Mucosa of stomach (tissue), 1 donor: ENCODE measurements around the gene MARCHF6.

Experiments used
- H3K27me3 ChIP-seq: one replicate; pipeline ENCODE4 v1.7.0; 2013; ENCODE audit warnings: mild to moderate bottlenecking, low read length; ENCODE audit not compliant: control insufficient read depth, insufficient read depth
- H3K36me3 ChIP-seq: one replicate; pipeline ENCODE4 v1.7.0; 2013; ENCODE audit warnings: low read length; ENCODE audit not compliant: control insufficient read depth, insufficient read depth
- H3K4me1 ChIP-seq: one replicate; pipeline ENCODE4 v1.7.0; 2013; ENCODE audit warnings: mild to moderate bottlenecking, low read length; ENCODE audit not compliant: control insufficient read depth, insufficient read depth
- H3K4me3 ChIP-seq: one replicate; pipeline ENCODE4 v1.7.0; 2013; ENCODE audit warnings: low read length
- H3K9ac ChIP-seq: one replicate; pipeline ENCODE4 v1.7.0; 2013; ENCODE audit warnings: mild to moderate bottlenecking, low read length, moderate library complexity
- H3K9me3 ChIP-seq: one replicate; pipeline ENCODE4 v1.7.0; 2013; ENCODE audit warnings: mild to moderate bottlenecking, low read length, moderate library complexity; ENCODE audit not compliant: control insufficient read depth
- donor health status: Pancreatic carcinoma.

The MARCHF6 gene

DNA sequence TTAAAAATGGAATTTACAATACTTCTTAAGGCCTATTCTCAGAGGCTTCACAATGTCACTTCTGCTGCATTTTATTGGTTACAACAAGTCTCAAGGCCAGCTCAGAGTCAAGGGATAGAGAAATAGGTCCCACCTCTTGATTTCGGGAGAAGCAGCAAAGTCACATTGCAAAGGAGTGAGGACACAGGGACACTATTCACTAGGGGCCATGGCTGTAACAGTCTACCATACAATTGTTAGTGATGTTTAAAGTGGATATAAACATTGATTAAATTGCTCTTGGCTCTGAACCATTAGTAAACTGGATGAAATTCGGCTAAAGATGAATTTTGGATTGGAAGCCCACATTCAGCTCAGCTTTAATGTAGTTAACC is 24.1 kb upstream of the MARCHF6 start:
- Histone ChIP-seq H3K4me1 (peaks cover 29% of the 10 kb centered on the region), H3K36me3 (no peaks in the 10 kb centered on the region), H3K9me3 (no peaks in the 10 kb centered on the region), H3K27me3 (no peaks in the 10 kb centered on the region), H3K9ac (no peak overlapping the region), H3K4me3 (no peak overlapping the region)

- H3K27me3 ChIP-seq, result no peaks in the 10 kb centered on the region
- no peaks in the 10 kb centered on the region for H3K9me3 ChIP-seq
- H3K36me3 ChIP-seq, result no peaks in the 10 kb centered on the region
- no peak overlapping the region for H3K4me3 ChIP-seq
- no peak overlapping the region for H3K9ac ChIP-seq
- H3K4me1 ChIP-seq, result peaks cover 24% of the 10 kb centered on the region
These were observed 23.5 kb upstream of the MARCHF6 start for GRCh38 chr5:10329820-10330481.

- H3K4me1 ChIP-seq, result peaks cover 22% of the 10 kb centered on the region
- no peaks in the 10 kb centered on the region for H3K27me3 ChIP-seq
- no peaks in the 10 kb centered on the region for H3K36me3 ChIP-seq
- no peaks in the 10 kb centered on the region for H3K9me3 ChIP-seq
- H3K4me3 ChIP-seq, result no peak overlapping the region
- H3K9ac ChIP-seq, result no peak overlapping the region
These were observed 22.8 kb upstream of the MARCHF6 start for GRCh38 chr5:10330511-10331230.

GRCh38 chr5:10331341-10331796 is 22.1 kb upstream of the MARCHF6 start:
- Histone ChIP-seq H3K36me3 (no peaks in the 10 kb centered on the region), H3K4me3 (no peak overlapping the region)

DNA sequence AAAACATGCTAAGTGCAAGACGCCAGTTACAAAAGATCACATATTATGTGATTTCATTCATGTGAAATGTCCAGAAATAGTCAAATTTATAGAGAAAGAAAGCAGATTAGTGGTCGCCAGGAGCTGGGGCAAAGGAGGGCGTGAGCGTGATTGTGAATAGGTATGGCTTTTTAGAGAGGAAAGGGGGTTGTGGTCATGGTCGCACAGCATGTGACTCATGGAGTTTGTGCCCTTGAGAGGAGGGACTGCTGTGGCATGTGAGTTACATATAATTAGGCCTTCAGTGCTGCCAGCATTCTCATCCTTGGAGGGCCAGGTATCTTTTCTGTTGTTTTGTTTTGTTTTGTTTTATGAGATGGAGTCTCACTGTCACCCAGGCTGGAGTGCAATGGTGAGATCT is 21.2 kb upstream of the MARCHF6 start:
- H3K36me3 ChIP-seq, result no peaks in the 10 kb centered on the region
- H3K9me3 ChIP-seq, result no peaks in the 10 kb centered on the region
- peaks cover 22% of the 10 kb centered on the region for H3K4me1 ChIP-seq
- H3K27me3 ChIP-seq, result no peaks in the 10 kb centered on the region
- H3K4me3 ChIP-seq, result no peak overlapping the region
- H3K9ac ChIP-seq, result no peak overlapping the region

More at GRCh38 chr5:10331341-10331796, 22.1 kb upstream of the MARCHF6 start:
- no peak overlapping the region for H3K9ac ChIP-seq
- H3K4me1 ChIP-seq, result peaks cover 22% of the 10 kb centered on the region
- H3K27me3 ChIP-seq, result no peaks in the 10 kb centered on the region
- no peaks in the 10 kb centered on the region for H3K9me3 ChIP-seq

GRCh38 chr5:10333154-10334006 is 20.1 kb upstream of the MARCHF6 start:
- Histone ChIP-seq H3K4me1 (peaks cover 22% of the 10 kb centered on the region), H3K27me3 (no peaks in the 10 kb centered on the region), H3K9me3 (no peaks in the 10 kb centered on the region), H3K36me3 (no peaks in the 10 kb centered on the region), H3K4me3 (peak overlapping the region; percentile 50), H3K9ac (peak overlapping the region; percentile 63)

GRCh38 chr5:10334831-10335230 is 18.7 kb upstream of the MARCHF6 start:
- Histone ChIP-seq H3K4me3 (no peak overlapping the region), H3K4me1 (peaks cover 22% of the 10 kb centered on the region), H3K27me3 (no peaks in the 10 kb centered on the region), H3K9me3 (no peaks in the 10 kb centered on the region), H3K36me3 (no peaks in the 10 kb centered on the region), H3K9ac (no peak overlapping the region)

DNA sequence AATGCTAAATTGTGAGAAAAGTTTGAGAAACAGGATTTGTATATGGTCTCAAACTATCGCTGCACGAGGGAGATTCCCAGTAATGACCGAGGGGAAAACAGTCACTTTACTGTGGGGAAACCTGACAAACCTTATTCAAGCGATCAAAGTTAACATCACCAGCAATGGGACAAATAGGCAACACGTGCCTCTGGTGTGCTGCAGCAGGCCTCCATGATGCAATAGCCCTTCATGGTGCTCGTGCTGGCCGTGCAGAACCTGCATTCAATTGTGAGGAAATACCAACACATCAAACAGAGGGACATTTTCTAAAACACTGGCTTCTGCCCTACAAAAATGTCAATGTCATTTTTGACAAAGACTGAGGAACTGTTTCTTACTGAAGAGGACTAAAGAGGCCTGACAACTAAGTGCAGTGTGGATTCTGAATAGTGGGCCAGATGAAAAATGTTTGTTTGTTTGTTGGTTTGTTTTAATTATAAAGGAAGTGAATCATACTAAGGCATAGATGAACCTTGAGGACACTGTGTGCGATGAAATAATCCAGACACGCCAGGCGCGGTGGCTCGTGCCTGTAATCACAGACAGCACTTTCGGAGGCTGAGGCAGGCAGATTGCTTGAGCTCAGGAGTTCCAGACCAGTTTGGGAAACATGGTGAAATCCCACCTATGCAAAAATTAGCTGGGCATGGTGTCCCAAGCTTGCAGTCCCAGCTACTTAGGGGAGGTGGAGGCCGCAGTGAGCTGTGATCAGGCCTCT is 17.6 kb upstream of the MARCHF6 start:
- Histone ChIP-seq H3K9me3 (no peaks in the 10 kb centered on the region), H3K36me3 (no peaks in the 10 kb centered on the region), H3K27me3 (no peaks in the 10 kb centered on the region), H3K9ac (no peak overlapping the region), H3K4me3 (no peak overlapping the region), H3K4me1 (peaks cover 17% of the 10 kb centered on the region)

- H3K9ac ChIP-seq, result no peak overlapping the region
- no peaks in the 10 kb centered on the region for H3K36me3 ChIP-seq
- H3K27me3 ChIP-seq, result no peaks in the 10 kb centered on the region
- no peak overlapping the region for H3K4me3 ChIP-seq
- no peaks in the 10 kb centered on the region for H3K9me3 ChIP-seq
- H3K4me1 ChIP-seq, result peaks cover 5% of the 10 kb centered on the region
These were observed 16.4 kb upstream of the MARCHF6 start for GRCh38 chr5:10337107-10337506.

- H3K4me1 ChIP-seq, result peaks cover 3% of the 10 kb centered on the region
- H3K9ac ChIP-seq, result no peak overlapping the region
- H3K27me3 ChIP-seq, result no peaks in the 10 kb centered on the region
- no peaks in the 10 kb centered on the region for H3K36me3 ChIP-seq
- H3K4me3 ChIP-seq, result no peak overlapping the region
- H3K9me3 ChIP-seq, result no peaks in the 10 kb centered on the region
These were observed 15.5 kb upstream of the MARCHF6 start for GRCh38 chr5:10337986-10338385.

DNA sequence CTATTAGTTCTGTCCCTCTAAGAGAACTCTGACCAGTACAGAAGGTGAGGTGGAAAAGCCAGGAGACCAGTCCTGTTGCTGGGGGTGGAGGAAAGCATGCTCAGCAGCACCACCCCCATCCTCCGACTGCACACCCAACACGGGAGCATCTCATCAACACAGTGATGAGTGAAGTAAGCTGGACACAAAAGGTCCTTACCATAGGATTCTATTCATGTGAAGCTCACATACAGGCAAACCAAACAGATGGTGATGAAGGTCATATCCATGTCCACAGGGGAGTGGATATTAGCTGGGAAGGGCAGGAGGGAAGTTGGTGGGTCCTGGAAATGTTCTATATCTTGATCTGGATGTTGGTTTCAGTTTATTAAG is 14.8 kb upstream of the MARCHF6 start:
- no peak overlapping the region for H3K9ac ChIP-seq
- no peak overlapping the region for H3K4me3 ChIP-seq
- H3K36me3 ChIP-seq, result no peaks in the 10 kb centered on the region
- no peaks in the 10 kb centered on the region for H3K4me1 ChIP-seq
- no peaks in the 10 kb centered on the region for H3K27me3 ChIP-seq
- H3K9me3 ChIP-seq, result no peaks in the 10 kb centered on the region
